Measurements from ENCODE around the gene C2orf68.
"Not testable (repeated sequence)": the region's sequence is repeated elsewhere in the genome, so short reads cannot be mapped to it uniquely, and the experiment has no call there.

Gene C2orf68

DNA sequence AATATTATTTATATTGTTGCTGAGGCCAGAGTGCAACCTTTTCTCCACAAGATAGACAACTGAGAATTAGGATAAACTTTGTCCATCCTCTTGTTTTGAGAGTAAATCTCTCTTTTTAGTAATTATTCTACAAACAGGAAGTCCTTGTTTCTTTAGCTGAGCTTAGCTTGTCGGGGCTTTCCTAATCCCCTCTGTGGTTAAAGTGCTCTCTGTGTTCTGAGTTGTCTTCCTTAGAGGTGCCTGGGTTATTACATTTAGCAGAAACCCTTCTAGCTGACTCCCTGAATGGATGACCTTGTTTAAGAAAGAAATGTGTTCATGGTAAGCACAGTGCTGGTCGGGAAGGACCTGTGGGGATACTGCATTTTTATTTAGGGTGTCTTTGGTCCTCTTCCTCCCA lies 16.8 kb upstream of the C2orf68 start:
- DNase-seq (ENCODE audit: low spot score): no peak

DNA sequence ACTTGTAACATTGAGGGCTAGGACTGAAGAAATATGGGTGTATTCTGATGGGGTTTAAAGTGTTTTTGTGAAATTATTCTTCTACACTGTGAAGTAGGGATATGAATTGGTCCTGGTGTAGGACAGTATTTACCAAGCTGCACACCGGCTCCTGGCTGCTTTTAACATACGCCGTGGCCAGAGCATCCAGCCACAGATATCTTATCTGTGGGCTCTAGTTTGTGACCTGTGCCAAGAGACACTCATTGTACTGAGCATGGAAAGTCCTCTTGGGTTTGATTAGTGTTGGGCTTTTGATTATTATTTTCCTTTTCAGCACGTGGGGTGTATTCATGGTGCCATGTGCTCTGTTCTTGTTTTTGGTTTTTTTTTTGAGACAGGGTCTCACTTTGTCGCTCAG lies 12.1 kb upstream of the C2orf68 start:
- no peak for DNase-seq (ENCODE audit: low spot score)

DNA sequence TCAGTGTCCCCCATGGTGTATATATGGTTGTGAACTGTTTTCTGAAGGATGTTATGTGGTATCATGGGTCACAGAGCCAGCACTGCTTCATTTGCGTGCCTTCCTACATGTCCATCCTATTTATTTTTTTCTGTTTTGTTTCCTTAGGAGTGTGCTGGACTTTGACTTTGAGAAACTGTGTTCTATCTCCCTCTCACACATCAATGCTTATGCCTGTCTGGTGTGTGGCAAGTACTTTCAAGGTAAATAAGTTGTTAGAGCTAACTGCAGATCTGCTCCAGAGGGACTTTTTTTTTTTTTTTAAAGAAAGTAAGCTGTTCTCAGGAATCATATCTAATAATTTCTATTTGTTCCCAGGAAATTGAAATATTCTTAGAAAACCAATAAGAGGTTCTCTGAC lies 9.5 kb upstream of the C2orf68 start:
- DNase-seq (ENCODE audit: low spot score): no peak

DNA sequence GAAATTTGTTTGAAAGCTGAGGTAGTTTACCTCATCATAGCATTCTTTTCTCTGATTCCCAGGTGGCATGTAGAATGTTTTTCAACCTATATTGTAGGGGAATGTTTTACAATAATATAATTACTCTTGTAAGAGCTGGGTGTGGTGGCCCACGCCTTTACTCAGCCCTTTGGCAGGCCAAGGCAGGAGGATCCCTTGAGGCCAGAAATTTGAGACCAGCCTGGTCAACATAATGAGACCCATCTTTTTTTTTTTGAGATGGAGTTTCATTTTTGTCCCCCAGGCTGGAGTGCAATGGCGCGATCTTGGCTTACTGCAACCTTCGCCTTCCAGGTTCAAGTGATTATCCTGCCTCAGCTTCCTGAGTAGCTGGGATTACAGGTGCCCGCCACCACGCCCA lies 7.8 kb upstream of the C2orf68 start:
- DNase-seq (ENCODE audit: low spot score): no peak

DNA sequence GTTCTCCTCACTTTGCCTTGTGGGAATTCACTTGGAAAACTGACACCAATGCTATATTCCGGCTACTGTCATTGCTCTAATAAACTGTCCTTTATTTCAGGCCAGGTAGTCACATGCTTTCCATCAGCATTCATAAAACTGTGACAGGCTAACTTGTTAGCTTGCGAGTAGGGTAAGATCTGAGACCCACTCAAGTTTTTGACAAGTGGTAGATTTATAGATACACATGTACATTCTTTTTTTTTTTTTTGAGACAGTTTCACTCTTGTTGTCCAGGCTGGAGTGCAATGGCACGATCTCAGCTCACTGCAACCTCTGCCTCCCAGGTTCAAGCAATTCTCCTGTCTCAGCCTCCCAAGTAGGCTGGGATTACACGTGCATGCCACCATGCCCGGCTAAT lies 5.9 kb upstream of the C2orf68 start:
- not testable (repeated sequence) for DNase-seq (ENCODE audit: low spot score)

DNA sequence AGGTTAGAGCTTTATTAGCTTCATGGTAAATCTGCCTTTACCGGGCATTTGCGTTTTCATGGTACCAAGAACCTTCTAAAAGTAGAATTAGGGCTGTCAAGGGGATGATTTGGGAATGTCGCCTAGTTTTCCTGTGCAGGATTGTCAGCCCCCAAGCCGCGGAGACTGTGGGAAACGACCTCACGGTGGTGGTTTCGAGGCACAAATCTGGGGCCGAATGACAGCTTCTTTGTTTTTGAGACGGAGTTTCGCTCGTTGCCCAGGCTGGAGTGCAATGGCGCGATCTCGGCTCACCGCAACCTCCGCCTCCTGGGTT lies 3.5 kb upstream of the C2orf68 start:
- no peak for DNase-seq (ENCODE audit: low spot score)

DNA sequence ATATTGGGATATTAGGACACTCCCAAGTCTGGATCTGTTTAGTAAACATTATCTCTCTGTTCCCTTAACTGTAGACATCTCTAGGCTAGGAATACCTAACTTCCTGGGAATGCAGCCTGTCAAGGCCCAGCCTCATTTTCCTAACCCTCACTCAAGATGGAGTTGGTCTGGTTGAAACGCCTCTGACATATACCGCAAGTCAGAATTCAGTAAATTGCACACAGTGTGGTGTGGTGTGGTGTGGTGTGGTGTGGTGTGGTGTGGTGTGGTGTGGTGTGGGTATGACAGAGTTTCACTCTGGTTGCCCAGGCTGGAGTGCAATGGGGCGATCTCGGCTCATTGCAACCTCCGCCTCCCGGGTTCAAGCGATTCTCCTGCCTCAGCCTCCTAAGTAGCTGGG lies 2.9 kb upstream of the C2orf68 start:
- not testable (repeated sequence) for DNase-seq (ENCODE audit: low spot score)

DNA sequence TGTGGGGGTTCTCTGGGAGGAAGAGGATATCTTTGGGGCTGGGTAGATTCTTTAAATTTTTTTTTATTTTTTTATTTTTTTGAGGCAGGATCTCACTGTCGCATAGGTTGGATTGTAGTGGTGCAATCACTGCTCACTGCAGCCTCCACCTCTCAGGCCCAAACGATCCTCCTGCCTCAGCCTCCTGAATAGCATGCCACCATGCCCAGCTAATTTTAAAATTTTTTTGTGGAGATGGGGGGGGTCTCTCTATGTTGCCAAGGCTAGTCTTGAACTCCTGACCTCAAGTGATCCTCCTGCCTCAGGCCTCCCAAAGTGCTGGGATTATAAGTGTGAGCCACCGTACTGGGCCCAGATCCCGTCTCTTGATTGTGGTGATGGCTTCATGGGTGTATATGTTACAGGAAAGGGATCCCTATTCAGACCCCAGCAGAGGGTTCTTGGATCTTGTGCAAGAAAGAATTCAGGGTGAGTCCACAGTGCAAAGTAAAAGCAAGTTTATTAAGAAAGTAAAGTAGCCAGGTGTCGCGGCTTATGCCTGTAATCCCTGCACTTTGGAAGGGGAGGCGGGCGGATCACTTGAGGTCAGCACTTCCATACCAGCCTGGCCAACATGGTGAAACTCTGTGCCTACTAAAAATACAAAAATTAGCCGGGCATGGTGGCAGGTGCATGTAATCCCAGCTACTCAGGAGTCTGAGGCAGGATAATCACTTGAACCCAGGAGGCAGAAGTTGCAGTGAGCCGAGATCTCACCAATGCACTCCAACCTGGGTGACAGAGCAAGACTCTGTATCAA lies 2.0 kb upstream of the C2orf68 start:
- no peak for DNase-seq (ENCODE audit: low spot score)

DNA sequence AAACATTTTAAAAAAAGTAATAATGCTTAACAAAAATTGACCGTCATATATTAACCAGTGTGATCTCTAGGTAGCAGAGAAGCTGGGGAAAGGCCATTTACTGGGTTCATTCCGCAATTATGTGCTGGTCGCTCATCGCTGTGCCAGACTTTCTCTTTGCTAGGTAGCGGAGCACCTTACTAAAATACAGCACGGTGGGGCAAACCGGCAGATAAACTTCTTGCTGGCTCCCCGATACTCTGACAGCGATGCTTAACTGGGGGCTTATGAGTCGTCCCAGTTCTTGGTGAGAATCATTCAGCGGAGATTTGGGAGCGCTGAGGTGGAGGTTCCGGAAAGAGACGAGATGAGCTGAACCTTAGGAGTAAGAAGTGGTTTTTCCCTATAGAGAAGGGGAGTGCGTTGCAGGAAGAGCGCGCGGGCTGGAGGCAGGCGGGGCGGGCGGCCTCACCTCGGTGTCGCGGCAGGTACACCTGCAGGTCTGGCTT lies 605 bp downstream of the C2orf68 start:
- DNase-seq (ENCODE audit: low spot score): no peak

DNA sequence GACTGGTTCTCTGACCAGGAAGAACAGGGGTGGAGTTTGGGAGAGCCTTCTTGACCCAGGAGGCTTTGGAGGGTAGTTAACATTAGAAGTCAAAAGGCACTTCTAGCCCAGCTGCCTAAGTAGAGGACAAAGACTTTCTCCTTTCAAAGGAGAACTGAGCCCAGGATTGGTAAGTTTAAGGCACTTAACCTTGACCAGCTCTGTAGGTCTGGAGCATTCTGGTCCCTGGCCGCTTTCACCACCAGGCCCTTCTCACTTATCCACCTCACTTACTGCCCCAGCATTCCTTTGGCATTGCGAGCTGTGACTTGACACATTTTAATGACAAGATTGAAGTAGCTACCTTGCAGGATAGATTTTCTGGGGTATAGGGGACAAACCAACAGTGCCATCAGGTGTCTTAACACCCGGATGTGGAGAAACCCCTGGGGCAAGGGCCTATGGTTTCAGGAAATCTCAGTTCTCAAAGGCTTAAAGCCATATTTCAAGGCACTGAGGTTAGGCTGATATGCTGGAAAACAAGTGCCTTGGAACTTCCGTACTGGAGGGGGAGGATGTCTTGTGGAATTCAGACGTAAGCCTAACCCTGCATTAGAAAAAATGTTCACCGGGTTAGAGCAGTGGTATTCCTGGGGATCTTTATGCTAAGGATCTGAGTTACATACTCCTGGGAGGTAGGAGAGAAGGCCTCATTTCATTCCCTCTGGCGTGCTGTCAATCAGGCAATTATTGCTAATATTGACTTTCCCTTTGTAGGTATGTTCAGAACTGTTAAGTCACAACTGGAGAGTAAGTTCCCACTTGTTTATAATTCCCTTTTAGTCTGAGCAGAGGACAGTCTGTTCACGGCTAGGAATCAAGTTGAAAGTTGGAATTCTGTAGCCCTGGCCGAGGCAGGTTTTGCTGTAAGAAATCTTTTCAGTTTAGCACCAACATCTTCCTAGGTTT lies 4.3 kb downstream of the C2orf68 start:
- DNase-seq (ENCODE audit: low spot score): no peak

DNA sequence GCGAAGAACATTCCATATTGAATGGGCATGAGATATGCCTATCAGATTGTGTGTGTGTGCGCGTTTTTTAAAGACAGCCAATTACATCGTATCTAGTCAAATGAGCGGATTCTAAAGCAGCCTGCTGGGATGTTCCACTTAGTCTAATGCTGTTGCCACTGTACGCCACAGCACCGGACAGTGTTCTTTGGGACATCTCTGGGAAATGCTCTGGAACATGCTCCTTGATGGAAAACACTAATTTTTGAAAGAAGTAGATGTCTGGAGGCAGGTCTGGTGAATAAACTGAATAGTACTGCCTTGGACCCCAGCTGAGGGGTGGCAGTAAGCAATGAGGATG lies 5.8 kb downstream of the C2orf68 start:
- DNase-seq (ENCODE audit: low spot score): no peak

DNA sequence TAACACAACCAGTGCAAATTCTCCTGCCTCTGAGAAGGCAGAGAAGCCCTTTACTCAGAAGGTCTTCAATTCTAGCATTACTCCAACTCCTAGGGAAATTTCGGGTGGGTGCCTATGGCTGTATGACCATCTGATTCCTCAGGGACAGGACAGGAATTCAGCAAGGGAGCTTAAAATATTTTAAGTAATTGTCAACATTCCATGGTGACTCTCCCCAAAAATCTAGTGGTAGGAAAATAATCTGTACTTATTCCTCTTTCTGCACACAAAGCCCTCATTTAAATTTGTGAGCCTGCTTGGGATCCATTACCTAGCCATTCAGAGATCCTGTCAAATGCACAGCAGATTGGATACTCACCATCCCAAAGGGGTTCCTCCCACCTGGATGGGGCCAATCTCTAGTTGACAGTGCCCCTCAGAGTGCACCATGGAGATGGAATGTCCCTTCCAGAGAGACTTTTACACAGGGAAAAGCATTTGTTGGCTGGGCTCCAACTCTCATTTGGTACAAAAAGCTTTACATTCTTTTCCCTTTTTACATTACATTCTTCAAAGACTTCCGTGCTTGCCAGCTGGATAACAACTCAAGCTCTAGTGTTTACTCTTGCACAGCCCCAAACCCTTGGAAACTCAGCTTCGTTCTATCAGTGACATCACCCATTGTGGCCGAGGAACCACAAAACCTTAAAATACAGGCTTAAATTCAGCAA lies 6.3 kb downstream of the C2orf68 start:
- no peak for DNase-seq (ENCODE audit: low spot score)

DNA sequence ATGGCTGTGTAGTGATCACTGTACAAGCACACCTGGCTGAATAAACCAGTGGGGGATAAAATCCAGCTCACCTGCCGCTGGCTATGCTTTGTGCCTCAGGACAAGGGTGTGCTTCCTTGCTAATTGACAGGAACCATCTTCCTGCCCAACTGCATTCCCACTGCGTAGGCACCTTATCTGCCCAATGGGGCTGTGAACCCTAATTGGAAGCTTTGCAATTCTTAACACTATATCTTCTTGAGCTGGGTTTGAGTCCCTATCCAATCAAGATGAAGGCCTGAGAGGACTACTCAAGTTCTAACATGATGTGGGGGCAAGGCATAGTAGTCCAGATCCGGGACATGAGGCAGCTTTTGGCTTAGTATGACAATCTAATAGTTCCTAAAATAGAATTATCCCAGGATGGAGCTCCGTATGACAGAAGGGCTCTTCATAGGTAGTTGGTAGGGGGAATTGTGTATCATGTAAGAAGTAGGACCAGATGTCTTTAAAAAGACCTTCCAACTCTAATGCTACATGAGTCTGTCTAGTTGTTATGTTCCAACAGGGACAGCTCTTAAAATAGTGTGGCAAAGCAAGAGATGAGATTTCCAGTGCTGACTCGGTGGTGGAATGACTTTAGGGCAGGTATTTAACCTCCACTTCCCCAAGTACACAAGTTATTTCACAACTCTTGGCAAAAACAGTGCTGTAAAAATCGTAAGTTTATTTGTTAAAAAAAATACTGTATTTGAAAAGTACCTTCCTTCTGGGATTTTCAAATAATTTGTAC lies 7.1 kb downstream of the C2orf68 start:
- DNase-seq (ENCODE audit: low spot score): no peak

DNA sequence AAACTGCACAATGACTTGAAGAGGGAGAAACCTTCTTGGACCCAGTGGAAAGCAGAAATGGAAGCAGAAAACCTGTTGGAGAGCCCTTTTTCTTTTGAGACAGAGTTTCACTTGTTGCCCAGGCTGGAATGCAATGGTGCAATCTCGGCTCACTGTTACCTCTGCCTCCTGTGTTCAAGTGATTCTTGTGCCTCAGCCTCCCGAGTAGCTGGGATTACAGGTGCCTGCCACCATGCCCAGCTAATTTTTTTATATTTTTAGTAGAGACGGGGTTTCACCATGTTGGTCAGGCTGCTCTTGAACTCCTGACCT lies 7.8 kb downstream of the C2orf68 start:
- not testable (repeated sequence) for DNase-seq (ENCODE audit: low spot score)

DNA sequence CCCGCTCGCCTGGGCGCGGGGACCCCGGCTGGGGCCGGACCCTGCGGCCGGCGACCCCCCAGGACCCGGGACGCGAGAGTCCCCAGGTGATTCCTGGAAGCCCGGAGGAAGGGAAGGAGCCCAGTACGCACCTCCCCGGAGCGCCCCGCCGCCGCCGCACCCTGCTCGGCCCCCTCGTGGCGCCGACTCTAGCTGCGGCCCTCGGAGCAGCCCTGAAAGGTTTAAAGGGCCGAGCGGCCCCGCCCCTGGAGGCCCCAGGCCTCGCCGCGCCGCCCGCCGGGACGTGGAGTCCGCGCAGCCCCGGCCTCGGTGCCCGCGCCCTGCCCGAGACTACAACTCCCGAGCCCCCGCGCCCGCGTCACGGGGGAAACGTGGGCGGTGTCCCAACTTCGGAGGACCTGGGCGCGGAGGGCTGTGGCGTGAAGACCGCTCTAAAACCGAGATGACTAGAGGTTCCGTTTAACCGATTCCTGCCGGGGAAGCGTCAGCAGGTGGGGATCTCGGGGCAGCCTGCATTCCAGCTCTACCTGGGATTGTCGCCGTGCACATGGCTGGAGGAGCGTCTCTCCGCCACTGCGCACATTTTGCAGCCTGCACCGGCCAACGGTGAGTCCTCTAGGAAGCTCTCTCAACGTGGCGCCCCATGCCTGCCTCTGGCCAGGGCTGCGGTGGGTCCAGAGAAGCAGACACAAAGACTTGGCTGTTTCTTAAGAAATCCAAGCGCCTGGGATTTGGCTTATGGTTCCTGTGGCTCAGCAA lies 9.2 kb downstream of the C2orf68 start, which contains the start of gene TMEM150A:
Gene TMEM150A (minus strand): TSS at position 223 of the 759 bp plus-strand sequence. CDS start 750 bp downstream, outside the sequence.
- peak; percentile 92 for DNase-seq (ENCODE audit: low spot score)

DNA sequence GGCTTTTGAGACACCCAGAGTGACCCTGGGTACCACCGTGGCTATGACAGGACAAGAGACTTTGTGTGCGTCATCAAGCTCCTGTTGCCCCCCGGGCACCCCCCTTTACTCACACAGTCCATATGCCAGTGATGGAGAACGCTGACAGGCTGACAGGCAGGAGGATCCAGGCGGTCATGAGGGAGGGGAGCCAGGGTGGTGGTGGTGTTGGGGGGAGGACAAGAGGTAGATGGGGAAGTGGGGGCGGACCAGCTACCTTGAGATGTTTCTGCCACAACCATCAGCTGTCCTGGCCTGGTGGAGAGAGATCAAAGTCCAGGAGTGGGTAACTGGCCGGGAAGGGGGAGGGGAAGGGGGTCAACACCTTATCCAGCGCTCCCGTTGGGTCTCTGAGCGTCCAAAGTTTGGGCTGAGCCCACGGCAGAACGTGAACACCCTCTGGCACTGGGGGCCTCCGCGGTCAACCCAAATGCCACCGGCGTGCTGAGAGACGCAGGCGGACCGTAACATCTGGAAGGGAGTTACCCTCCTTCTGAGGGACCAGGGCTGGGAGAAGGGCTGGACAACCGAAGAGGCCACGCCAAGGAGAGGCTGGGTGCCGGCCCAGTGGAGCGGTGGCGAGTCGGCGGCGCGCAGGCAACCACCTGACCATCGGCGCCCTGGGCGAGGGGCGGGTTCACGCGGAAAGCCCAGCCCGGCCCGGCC lies 9.9 kb downstream of the C2orf68 start:
- peak; percentile 36 for DNase-seq (ENCODE audit: low spot score)

DNA sequence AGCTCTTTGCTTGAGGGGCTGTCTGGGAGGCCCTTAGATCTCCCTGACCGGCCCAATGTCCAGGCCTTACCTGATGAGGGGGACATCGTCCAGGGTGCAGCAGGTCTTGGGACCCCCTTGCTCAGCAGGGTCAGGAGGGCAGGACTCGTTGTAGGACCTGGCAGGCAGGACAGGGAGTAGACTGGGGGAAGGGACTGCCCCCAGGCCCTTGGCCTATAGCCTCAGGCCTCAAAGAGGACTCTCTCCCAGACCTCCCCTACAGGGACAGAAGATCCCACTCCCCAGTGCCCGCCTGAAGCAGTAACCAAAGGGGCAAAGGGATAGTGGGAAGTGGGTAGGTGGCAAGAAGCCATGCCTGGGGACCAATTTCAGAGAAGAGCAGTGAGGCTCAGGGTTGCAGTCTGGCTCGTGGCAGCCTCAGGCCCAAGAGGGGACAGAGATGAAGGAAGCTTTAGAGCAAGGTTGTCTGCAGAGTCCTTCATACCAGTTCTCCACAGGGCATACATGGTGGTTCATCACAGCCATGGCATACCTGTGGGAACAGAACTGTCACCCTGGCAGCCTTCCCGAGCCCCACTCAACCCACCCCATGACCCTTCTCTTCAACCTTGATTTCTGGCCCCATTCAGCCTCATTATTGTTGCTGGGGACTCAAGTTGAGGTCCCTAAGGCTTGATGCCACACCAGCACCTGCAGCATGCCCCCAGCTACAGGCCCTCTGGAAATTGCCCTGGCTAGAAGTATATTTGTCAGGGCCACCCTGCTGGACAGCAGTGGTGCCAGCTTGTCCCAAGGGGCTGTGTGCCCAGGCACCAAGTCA lies 10.7 kb downstream of the C2orf68 start:
- DNase-seq (ENCODE audit: low spot score): no peak

DNA sequence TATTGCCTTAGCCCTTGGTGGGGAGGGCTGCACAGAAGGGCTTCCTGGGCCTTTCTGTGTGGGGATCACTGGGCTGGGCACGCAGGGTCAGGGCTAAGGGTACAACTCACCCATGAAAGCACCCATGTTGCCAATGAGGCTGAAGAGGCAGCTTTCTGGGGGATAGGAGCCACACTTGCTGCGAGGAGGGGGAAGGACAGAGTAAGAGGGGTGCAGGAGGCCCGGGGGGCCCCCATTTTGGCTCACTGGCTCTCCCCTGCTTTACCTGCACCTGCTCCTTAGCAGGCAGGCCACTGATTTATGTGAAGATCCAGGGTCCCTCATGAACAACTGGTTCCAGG lies 11.7 kb downstream of the C2orf68 start:
- no peak for DNase-seq (ENCODE audit: low spot score)

DNA sequence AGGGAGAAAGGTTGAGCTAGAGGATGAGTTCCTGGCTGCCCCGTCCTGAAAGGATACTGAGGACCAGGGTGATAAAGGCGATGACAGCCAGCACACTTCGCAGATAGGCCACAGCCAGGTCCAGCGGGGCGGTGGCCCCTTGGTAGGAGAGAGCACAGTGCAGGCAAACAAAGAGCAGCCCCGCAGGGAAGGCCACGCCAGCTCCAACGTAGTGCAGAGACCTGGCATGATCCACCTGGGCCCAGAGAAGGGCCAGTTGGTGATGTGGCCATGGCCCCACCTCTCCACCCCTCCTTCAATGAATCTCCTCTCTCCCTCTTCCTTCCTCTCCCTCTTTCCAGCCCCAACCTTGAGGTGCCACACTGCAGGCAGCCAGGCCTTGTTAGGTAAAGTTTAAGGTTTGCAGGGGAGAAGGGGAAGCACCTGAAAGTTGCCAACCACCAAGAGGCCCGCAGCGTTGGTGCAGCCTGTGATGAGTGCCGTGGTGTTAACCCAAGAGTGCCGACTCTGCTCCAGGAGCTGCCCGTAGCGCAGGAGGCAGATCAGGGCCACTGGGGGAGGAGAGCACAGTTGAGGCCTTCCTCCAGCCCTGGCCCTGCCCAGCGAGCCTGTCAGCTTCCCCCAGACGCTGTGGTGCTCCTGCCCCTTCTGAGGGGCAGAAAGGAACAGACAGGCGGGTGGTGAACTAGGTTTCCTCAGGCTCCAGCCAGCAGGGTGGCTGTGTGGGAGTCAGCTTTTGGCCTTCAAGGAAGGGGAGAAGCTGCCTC lies 12.2 kb downstream of the C2orf68 start:
- no peak for DNase-seq (ENCODE audit: low spot score)

Data from SW480 (cell line).